Psoas muscle (tissue), 8 donors: Measurements from ENCODE around the gene LKAAEAR1. TPM values are rescaled to one million over a fixed set of nuclear protein-coding genes. Genes with fewer than 3 reads are reported as not detected.
A peak's percentile ranks its signal among the peaks of the same experiment; 100 is the strongest.

Source experiments
- ATAC-seq, 4 donors: fragments of 200-7000 bp; cut with Tn5 transposase; one replicate each; pipeline ENCODE4 v1.9.1; 2020; ENCODE audit warnings: moderate library complexity in 3 of 4, mild to moderate bottlenecking in 2 of 4
- DNase-seq, 2 donors: peaks; one replicate each; pipeline ENCODE4 v3.0.0-alpha.2; 2020
- H3K27ac ChIP-seq: fragments of 200-600 bp; one replicate; pipeline ENCODE4 v1.8.0; 2022
- H3K27me3 ChIP-seq, 3 donors: fragments of 200-600 bp in 1 of 3; one replicate each; pipeline versions ENCODE4 v1.6.1 to v1.8.0; 2013 to 2022; ENCODE audit warnings: low read length in 2 of 3, mild to moderate bottlenecking in 2 of 3, moderate library complexity in 1 of 3; ENCODE audit not compliant: insufficient read depth in 3 of 3
- H3K36me3 ChIP-seq, 2 donors: fragments of 200-600 bp in 1 of 2; one replicate each; pipeline versions ENCODE4 v1.6.1 to v1.8.0; 2013 to 2022; ENCODE audit warnings: low read depth in 1 of 2, mild to moderate bottlenecking in 1 of 2, moderate library complexity in 1 of 2; ENCODE audit not compliant: insufficient read depth in 1 of 2
- H3K4me1 ChIP-seq: fragments of 200-600 bp; one replicate; pipeline ENCODE4 v1.8.0; 2022
- H3K4me3 ChIP-seq: fragments of 200-600 bp; one replicate; pipeline ENCODE4 v1.8.0; 2022; ENCODE audit warnings: mild to moderate bottlenecking
- H3K9me3 ChIP-seq: fragments of 200-600 bp; one replicate; pipeline ENCODE4 v1.8.0; 2022
- CTCF ChIP-seq: fragments of 200-600 bp; IDR thresholded peaks from one replicate; pipeline ENCODE4 v1.8.0; 2022; ENCODE audit warnings: antibody characterized with exemption
- WGBS, 3 donors: extraction: QIAGEN DNeasy Blood & Tissue Kit; methylation state at CpG; one replicate each; pipeline versions ENCODE4 v1.1.6 to v1.1.7; 2013; 5-methylcytosine and 5-hydroxymethylcytosine counted together
- intact Hi-C, 2 donors: fragments of 100-400 bp; cut with DNase I; formaldehyde crosslinking; loops; one replicate each; pipeline versions ENCODE4 v1.11.0 to v1.14.2; 2022
- polyA plus RNA-seq, 3 donors: library from polyadenylated mRNA; stranded (reverse); fragments of 200-250 nt; gene quantifications; one replicate each; pipeline ENCODE4 v1.2.3, GENCODE V29; 2013
- total RNA-seq, 4 donors: library from RNA; stranded (reverse); fragmentation: NEBNext Ultra II Directional in 2 of 4; extraction: Animal tissue kit (Norgen Biotek cat#: 25700) in 2 of 4; gene quantifications; one replicate each; pipeline versions ENCODE4 v1.2.1 to v1.2.4, GENCODE V29; 2021 to 2023
- donor health status: healthy with polysubstance abuse.
- donor health status: DM: no; HTN: no; CAD: no; lungs with moderate emphysema.
- donor health status: Bipolar disorder and iron deficiency.
- donor health status: healthy.
- donor health status: DM: yes; HTN: yes; CAD: no.
- donor health status: DM: no; HTN: no; CAD: no.
- donor health status: DM: no; HTN: no; CAD: no.
- donor health status: DM: yes; HTN: yes; CAD: no.

LKAAEAR1 gene
- total and polyA plus RNA-seq, 7 donors = not detected

GRCh38 chr20:64104667-64105451, 20.7 kb upstream of the LKAAEAR1 start:
- Histone ChIP-seq H3K27ac (no peak overlapping the region), H3K36me3 (no peaks in the 10 kb centered on the region), H3K27me3 (peaks cover 0 to 54% (median 27%) of the 10 kb centered on the region in 3 donors), H3K9me3 (no peaks in the 10 kb centered on the region), H3K4me3 (no peak overlapping the region), H3K4me1 (peaks cover 4% of the 10 kb centered on the region)
- TF ChIP-seq CTCF = no peak
- intact Hi-C loops = no loop called here
- peak; percentile 10 to 36 for DNase-seq
- 82 to 90% (median 84%) methylated on average over 22 to 25 of the region's 25 CpGs for WGBS, 3 donors
- ATAC-seq = no peak

GRCh38 chr20:64103871-64104666, 19.9 kb upstream of the LKAAEAR1 start:
- H3K36me3 ChIP-seq = no peaks in the 10 kb centered on the region
- H3K27me3 ChIP-seq = peaks cover 0 to 62% (median 25%) of the 10 kb centered on the region in 3 donors
- ATAC-seq = no peak
- no peak for TF ChIP-seq CTCF
- no peak overlapping the region for H3K4me3 ChIP-seq
- WGBS, 3 donors = 65 to 67% (median 66%) methylated on average over 19 to 20 of the region's 20 CpGs
- H3K27ac ChIP-seq = no peak overlapping the region
- no peaks in the 10 kb centered on the region for H3K9me3 ChIP-seq
- peaks cover 4% of the 10 kb centered on the region for H3K4me1 ChIP-seq
- intact Hi-C loops = no loop called here
- peak in 1 of 2 donors; percentile 4 for DNase-seq

- ATAC-seq = peak in 2 of 4 donors; percentile 17 to 38
- TF ChIP-seq CTCF = no peak
- DNase-seq = peak; percentile 13 to 33
- intact Hi-C loops = no loop called here
- Histone ChIP-seq H3K27ac (no peak overlapping the region), H3K36me3 (no peaks in the 10 kb centered on the region), H3K9me3 (no peaks in the 10 kb centered on the region), H3K4me3 (peak overlapping the region; percentile 61), H3K4me1 (peaks cover 4% of the 10 kb centered on the region), H3K27me3 (peaks cover 0 to 61% (median 23%) of the 10 kb centered on the region in 3 donors)
- 19 to 21% (median 20%) methylated on average over 27 to 30 of the region's 30 CpGs for WGBS, 3 donors
Observed at GRCh38 chr20:64102647-64103354, 18.6 kb upstream of the LKAAEAR1 start.

- H3K9me3 ChIP-seq = no peaks in the 10 kb centered on the region
- DNase-seq (peak; percentile 34 to 63), ATAC-seq (peak; percentile 70 to 82 (median 75))
- WGBS, 3 donors = 9 to 11% (median 10%) methylated on average over 39 to 64 of the region's 64 CpGs
- H3K4me1 ChIP-seq = peaks cover 4% of the 10 kb centered on the region
- peak; percentile 60 for TF ChIP-seq CTCF
- H3K4me3 ChIP-seq = peak overlapping the region; percentile 61
- peaks cover 0 to 60% (median 18%) of the 10 kb centered on the region in 3 donors for H3K27me3 ChIP-seq
- no peak overlapping the region for H3K27ac ChIP-seq
- H3K36me3 ChIP-seq = no peaks in the 10 kb centered on the region
- intact Hi-C loops = no loop called here
Observed at GRCh38 chr20:64101731-64102621, 17.8 kb upstream of the LKAAEAR1 start.
